HepG2 (cell line): ENCODE measurements around the gene PPP1R13B. TPM values are rescaled to one million over a fixed set of nuclear protein-coding genes. Genes with fewer than 3 reads are reported as not detected.

ENCODE experiments used
- ATAC-seq: fragments of 200-7000 bp; cut with Tn5 transposase; 3 replicates; pipeline ENCODE4 v1.9.1; 2020; ENCODE audit warnings: mild to moderate bottlenecking, moderate library complexity
- BruUV-seq: library from RNA; stranded (reverse); fragments of 400-500 nt; replicated peaks from 2 replicates; lab custom pipeline; 2021; lab: Mats Ljungman, UMichigan
- CTCF ChIA-PET: fragments of 300-600 bp; formaldehyde crosslinking; extraction: SDS; loops from one replicate; lab custom pipeline; 2021; ENCODE audit warnings: low total read pairs, inconsistent platforms, low intra/inter-chr PET ratio; lab: Yijun Ruan, JAX
- POLR2A ChIA-PET: fragments of 350-600 bp; sonication (Branson Sonifier 250); formaldehyde crosslinking; loops from one replicate; lab custom pipeline; 2020; ENCODE audit warnings: antibody characterized with exemption, inconsistent platforms; lab: Yijun Ruan, JAX
- DNase-seq: peaks from one replicate; pipeline ENCODE4 v3.0.0-alpha.2; 2015; ENCODE audit warnings: low spot score
- FAIRE-seq: peaks from 3 replicates; lab custom pipeline; 2011; peaks lifted over from hg19 to GRCh38; lab: Jason Lieb, UNC
- H2AFZ ChIP-seq: one replicate; pipeline ENCODE4 v1.6.1; 2011; ENCODE audit warnings: low read length, inconsistent platforms
- H3K27ac ChIP-seq: fragments of 300-600 bp; 3 replicates; pipeline ENCODE4 v1.8.0; 2011; ENCODE audit warnings: mixed run types, mild to moderate bottlenecking, mixed read lengths, low read length, inconsistent platforms; ENCODE audit not compliant: insufficient read depth; ENCODE audit errors: extremely low read length
- H3K27me3 ChIP-seq, 2 experiments: fragments of 200-600 bp in 1 of 2; 2 replicates in 1 of 2; 3 replicates in 1 of 2; pipeline versions ENCODE4 v1.6.0 to v1.8.0; 2011; ENCODE audit warnings: low read length in 2 of 2, mild to moderate bottlenecking in 2 of 2, moderate library complexity in 2 of 2, inconsistent platforms in 1 of 2; ENCODE audit not compliant: insufficient read depth in 2 of 2, control insufficient read depth in 1 of 2
- H3K36me3 ChIP-seq, 2 experiments: fragments of 200-600 bp in 1 of 2; replicated peaks in 1 of 2; 2 replicates in 1 of 2; 3 replicates in 1 of 2; pipeline versions ENCODE4 v1.5.1 to v1.8.0; 2011; ENCODE audit warnings: low read length in 2 of 2, inconsistent platforms in 1 of 2; ENCODE audit not compliant: insufficient read depth in 2 of 2, control insufficient read depth in 1 of 2
- H3K4me1 ChIP-seq: 2 replicates; pipeline ENCODE4 v1.5.1; 2012; ENCODE audit warnings: low read length, inconsistent platforms; ENCODE audit not compliant: insufficient read depth
- H3K4me2 ChIP-seq: 2 replicates; pipeline ENCODE4 v1.6.0; 2011; ENCODE audit warnings: low read depth, low read length, inconsistent platforms
- H3K4me3 ChIP-seq, 3 experiments: fragments of 200-600 bp in 1 of 3; sonication (generic), shearing (Covaris generic) in 1 of 3; replicated peaks in 1 of 3; 2 replicates each; pipeline ENCODE4 v1.5.1; 2011 to 2016; ENCODE audit warnings: low read length in 3 of 3, inconsistent platforms in 2 of 3, low read depth in 2 of 3, mild to moderate bottlenecking in 2 of 3, control low read depth in 1 of 3, mixed read lengths in 1 of 3; ENCODE audit not compliant: insufficient read depth in 1 of 3
- H3K79me2 ChIP-seq: one replicate; pipeline ENCODE4 v1.6.1; 2011; ENCODE audit warnings: low read length, inconsistent platforms; ENCODE audit not compliant: insufficient read depth
- H3K9ac ChIP-seq: 2 replicates; pipeline ENCODE4 v1.6.0; 2011; ENCODE audit warnings: mild to moderate bottlenecking, low read depth, low read length, inconsistent platforms; ENCODE audit not compliant: insufficient read depth
- H3K9me3 ChIP-seq: 2 replicates; pipeline ENCODE4 v1.5.1; 2012; ENCODE audit warnings: mild to moderate bottlenecking, low read length
- H4K20me1 ChIP-seq: 2 replicates; pipeline ENCODE4 v1.6.0; 2011; ENCODE audit warnings: inconsistent platforms, mild to moderate bottlenecking, low read length, moderate library complexity; ENCODE audit not compliant: insufficient read depth
- ARNT ChIP-seq: fragments of 450-650 bp; IDR thresholded peaks from 2 replicates; pipeline ENCODE4 v1.6.1; 2017
- DPF2 ChIP-seq: sonication (generic); formaldehyde crosslinking; IDR thresholded peaks from 2 replicates; pipeline ENCODE4 v1.4.0; 2020; ENCODE audit warnings: mild to moderate bottlenecking, low read depth, missing genetic modification reagents, borderline replicate concordance
- KLF15 ChIP-seq: sonication (generic); formaldehyde crosslinking; IDR thresholded peaks from 2 replicates; pipeline ENCODE4 v1.8.1; 2023; ENCODE audit warnings: borderline replicate concordance, mild to moderate bottlenecking, inconsistent platforms, missing genetic modification reagents, mixed read lengths
- MEIS2 ChIP-seq: sonication (generic); formaldehyde crosslinking; IDR thresholded peaks from 2 replicates; pipeline ENCODE4 v1.9.0; 2021; ENCODE audit warnings: mild to moderate bottlenecking, missing genetic modification reagents
- SP4 ChIP-seq: sonication (generic); formaldehyde crosslinking; IDR thresholded peaks from 2 replicates; pipeline ENCODE4 v1.8.1; 2023; ENCODE audit warnings: mild to moderate bottlenecking, missing genetic modification reagents
- ZNF224 ChIP-seq: sonication (generic); formaldehyde crosslinking; IDR thresholded peaks from 2 replicates; pipeline ENCODE4 v1.5.0; 2020; ENCODE audit warnings: mild to moderate bottlenecking, missing genetic modification reagents
- WGBS: methylation state at CpG from one replicate; pipeline ENCODE4 v1.1.6; 2017; ENCODE audit warnings: low lambda C conversion rate; 5-methylcytosine and 5-hydroxymethylcytosine counted together
- in situ Hi-C: cut with HindIII; loops from 2 replicates; pipeline ENCODE4 v1.10.0; 2017; ENCODE audit warnings: low pct_unique_long_range_greater_than_20kb; ENCODE audit not compliant: extremely low pct_ligation_motif_present
- intact Hi-C: fragments of 100-400 bp; cut with micrococcal nuclease; formaldehyde crosslinking; loops from one replicate; pipeline ENCODE4 v1.10.0; 2022; ENCODE audit not compliant: unreplicated experiment
- polyA plus RNA-seq, 8 experiments: library from polyadenylated mRNA; depleted of rRNA in 3 of 8; stranded (reverse) in 7 of 8; unstranded in 1 of 8; fragments of >200 nt; fragmentation: Illumina TruSeq in 4 of 8; extraction: Trizol in 4 of 8; gene quantifications; 2 replicates each; pipeline versions ENCODE4 v1.2.1 to v1.2.3, GENCODE V29; 2011 to 2016; ENCODE audit warnings: low read depth in 4 of 8, missing spikeins in 1 of 8, mixed read lengths in 1 of 8; ENCODE audit not compliant: insufficient read depth in 1 of 8
- total RNA-seq, 5 experiments: library from RNA; depleted of rRNA; stranded (reverse); fragments of >200 nt; fragmentation: Illumina TruSeq; extraction: Trizol; gene quantifications; 2 replicates each; pipeline ENCODE4 v1.2.3, GENCODE V29; 2016; ENCODE audit warnings: low read depth in 1 of 5
- TF ChIP-seq, protein P1 (sequence below), 2 experiments: sonication (generic) in 1 of 2; formaldehyde crosslinking in 1 of 2; IDR thresholded peaks; 2 replicates each; pipeline versions ENCODE4 v1.5.1 to v1.6.1; 2011 to 2020; ENCODE audit warnings: borderline replicate concordance in 1 of 2, low read depth in 1 of 2, low read length in 1 of 2, mild to moderate bottlenecking in 1 of 2, missing genetic modification reagents in 1 of 2, moderate library complexity in 1 of 2
- TF ChIP-seq, protein P2 (sequence below): IDR thresholded peaks from 2 replicates; pipeline ENCODE4 v1.6.1; 2016; ENCODE audit warnings: control low read depth
- TF ChIP-seq, protein P3 (sequence below): sonication (generic); formaldehyde crosslinking; IDR thresholded peaks from 2 replicates; pipeline ENCODE4 v1.8.0; 2022; ENCODE audit warnings: missing genetic modification reagents, low read depth, mild to moderate bottlenecking, borderline replicate concordance
- TF ChIP-seq, protein P4 (sequence below): sonication (generic); formaldehyde crosslinking; conservative IDR thresholded peaks from 2 replicates; pipeline ENCODE4 v1.4.0; 2020; ENCODE audit warnings: mild to moderate bottlenecking, missing genetic modification reagents, moderate library complexity
- TF ChIP-seq, protein P5 (sequence below): sonication (generic); formaldehyde crosslinking; IDR thresholded peaks from 2 replicates; pipeline ENCODE4 v1.5.1; 2020; ENCODE audit warnings: missing genetic modification reagents, mild to moderate bottlenecking, borderline replicate concordance

PPP1R13B gene
- total and polyA plus RNA-seq, 2 of the 13 experiments (the other 11 are each of a cell fraction or from before 2014, with no cell fraction given) = 4.6 to 9.4 TPM

DNA sequence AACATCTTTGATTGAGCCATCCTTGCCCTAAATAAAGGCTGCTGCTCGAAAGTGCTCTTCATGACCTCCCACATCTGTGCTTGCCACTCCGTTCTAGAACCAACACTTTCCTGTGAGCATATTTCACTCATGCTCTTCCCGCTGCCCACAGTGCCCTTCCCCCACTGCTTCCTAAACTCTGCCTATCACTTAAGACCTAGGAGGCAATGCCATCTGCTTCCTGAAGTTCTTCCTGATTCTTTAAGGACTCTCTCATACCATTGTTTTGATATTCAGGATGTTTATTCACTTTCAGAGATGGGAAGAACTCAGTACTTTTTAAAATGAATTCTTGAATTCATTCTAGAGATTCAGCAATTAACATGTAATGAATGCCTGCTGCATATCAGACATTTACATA lies 81.8 kb downstream of the PPP1R13B start (continued):
- TF ChIP-seq, protein P1, sequence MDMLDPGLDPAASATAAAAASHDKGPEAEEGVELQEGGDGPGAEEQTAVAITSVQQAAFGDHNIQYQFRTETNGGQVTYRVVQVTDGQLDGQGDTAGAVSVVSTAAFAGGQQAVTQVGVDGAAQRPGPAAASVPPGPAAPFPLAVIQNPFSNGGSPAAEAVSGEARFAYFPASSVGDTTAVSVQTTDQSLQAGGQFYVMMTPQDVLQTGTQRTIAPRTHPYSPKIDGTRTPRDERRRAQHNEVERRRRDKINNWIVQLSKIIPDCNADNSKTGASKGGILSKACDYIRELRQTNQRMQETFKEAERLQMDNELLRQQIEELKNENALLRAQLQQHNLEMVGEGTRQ (IDR thresholded peaks at IDR 0.05; ENCODE audit: low read depth, low read length) = no peak
- TF ChIP-seq, protein P1 (CRISPR knock-in tag; IDR thresholded peaks at IDR 0.05; ENCODE audit: borderline replicate concordance) = no peak

DNA sequence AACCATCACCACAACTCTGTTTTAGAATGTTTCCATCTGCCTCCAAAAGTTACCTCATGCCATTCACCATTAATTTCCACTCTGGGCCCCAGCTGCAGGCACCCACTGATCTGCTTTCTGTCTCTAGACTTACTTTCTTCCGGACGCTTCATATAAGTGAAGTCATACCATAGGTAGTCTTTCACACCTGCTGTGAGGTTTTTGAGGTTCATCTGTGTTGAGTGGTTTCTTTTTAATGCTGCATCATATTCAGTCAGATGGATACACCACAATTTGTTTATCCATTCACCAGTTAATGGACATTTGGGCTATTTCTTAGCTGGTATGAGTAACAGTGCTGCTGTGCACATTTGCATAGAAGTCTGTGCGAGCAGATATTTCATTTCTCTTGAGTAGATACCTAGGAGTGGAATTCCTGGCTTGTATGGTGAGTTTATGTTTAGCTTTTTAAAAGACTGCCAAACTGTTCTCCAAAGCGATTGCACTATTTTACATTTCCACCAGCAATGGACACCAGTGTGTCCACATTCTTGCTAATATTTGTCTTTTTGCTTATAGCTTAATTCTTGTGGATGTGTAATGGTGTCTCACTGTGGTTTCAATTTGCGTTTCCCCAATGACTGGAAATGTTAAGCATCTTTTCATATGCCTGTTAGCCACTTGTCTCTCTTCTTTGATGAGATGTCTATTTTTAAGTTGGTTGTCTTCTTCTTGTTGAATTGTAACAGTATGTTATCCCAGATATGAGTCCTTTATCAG lies 83.5 kb downstream of the PPP1R13B start:
- POLR2A ChIA-PET = no interaction called here
- Histone ChIP-seq H3K9ac (no peak overlapping the region), H3K4me1 (no peaks in the 10 kb centered on the region), H3K4me2 (no peak overlapping the region), H3K4me3 (no peak overlapping the region), H3K27ac (no peak overlapping the region), H2AFZ (no peak overlapping the region), H3K9me3 (no peaks in the 10 kb centered on the region), H3K79me2 (no peaks in the 10 kb centered on the region), H4K20me1 (no peaks in the 10 kb centered on the region), H3K27me3 (no peaks in the 10 kb centered on the region), H3K36me3 (no peaks in the 10 kb centered on the region; a peak in 1 of 5 replicates)
- in situ Hi-C loops (no loop called here), intact Hi-C loops (no loop called here)
- FAIRE-seq (no peak), DNase-seq (no peak), ATAC-seq (no peak)
- BruUV-seq = no TSS peak
- WGBS = 94% methylated on average over 5 of the region's 5 CpGs
- CTCF ChIA-PET = no interaction called here
- TF ChIP-seq SP4 (no peak), DPF2 (CRISPR knock-in tag) (no peak), ZNF224 (CRISPR knock-in tag) (no peak), ARNT (no peak), MEIS2 (no peak), KLF15 (no peak)
- TF ChIP-seq, protein P2, sequence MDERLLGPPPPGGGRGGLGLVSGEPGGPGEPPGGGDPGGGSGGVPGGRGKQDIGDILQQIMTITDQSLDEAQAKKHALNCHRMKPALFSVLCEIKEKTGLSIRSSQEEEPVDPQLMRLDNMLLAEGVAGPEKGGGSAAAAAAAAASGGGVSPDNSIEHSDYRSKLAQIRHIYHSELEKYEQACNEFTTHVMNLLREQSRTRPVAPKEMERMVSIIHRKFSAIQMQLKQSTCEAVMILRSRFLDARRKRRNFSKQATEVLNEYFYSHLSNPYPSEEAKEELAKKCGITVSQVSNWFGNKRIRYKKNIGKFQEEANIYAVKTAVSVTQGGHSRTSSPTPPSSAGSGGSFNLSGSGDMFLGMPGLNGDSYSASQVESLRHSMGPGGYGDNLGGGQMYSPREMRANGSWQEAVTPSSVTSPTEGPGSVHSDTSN (CRISPR knock-in tag) = no peak
- TF ChIP-seq, protein P3, sequence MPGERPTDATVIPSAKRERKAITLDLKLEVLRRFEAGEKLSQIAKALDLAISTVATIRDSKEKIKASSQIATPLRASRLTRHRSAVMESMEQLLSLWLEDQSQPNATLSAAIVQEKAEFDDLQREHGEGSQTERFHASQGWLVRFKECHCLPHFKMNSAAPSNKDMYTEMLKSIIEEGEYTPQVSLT (CRISPR knock-in tag) = no peak
- TF ChIP-seq, protein P4, sequence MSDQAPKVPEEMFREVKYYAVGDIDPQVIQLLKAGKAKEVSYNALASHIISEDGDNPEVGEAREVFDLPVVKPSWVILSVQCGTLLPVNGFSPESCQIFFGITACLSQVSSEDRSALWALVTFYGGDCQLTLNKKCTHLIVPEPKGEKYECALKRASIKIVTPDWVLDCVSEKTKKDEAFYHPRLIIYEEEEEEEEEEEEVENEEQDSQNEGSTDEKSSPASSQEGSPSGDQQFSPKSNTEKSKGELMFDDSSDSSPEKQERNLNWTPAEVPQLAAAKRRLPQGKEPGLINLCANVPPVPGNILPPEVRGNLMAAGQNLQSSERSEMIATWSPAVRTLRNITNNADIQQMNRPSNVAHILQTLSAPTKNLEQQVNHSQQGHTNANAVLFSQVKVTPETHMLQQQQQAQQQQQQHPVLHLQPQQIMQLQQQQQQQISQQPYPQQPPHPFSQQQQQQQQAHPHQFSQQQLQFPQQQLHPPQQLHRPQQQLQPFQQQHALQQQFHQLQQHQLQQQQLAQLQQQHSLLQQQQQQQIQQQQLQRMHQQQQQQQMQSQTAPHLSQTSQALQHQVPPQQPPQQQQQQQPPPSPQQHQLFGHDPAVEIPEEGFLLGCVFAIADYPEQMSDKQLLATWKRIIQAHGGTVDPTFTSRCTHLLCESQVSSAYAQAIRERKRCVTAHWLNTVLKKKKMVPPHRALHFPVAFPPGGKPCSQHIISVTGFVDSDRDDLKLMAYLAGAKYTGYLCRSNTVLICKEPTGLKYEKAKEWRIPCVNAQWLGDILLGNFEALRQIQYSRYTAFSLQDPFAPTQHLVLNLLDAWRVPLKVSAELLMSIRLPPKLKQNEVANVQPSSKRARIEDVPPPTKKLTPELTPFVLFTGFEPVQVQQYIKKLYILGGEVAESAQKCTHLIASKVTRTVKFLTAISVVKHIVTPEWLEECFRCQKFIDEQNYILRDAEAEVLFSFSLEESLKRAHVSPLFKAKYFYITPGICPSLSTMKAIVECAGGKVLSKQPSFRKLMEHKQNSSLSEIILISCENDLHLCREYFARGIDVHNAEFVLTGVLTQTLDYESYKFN (CRISPR knock-in tag) = no peak
- TF ChIP-seq, protein P5, sequence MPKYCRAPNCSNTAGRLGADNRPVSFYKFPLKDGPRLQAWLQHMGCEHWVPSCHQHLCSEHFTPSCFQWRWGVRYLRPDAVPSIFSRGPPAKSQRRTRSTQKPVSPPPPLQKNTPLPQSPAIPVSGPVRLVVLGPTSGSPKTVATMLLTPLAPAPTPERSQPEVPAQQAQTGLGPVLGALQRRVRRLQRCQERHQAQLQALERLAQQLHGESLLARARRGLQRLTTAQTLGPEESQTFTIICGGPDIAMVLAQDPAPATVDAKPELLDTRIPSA (CRISPR knock-in tag) = no peak
